ENCODE measurements around the gene CYFIP1. TPM values are rescaled to one million over a fixed set of nuclear protein-coding genes. Genes with fewer than 3 reads are reported as not detected.
A peak's percentile ranks its signal among the peaks of the same experiment; 100 is the strongest.

The CYFIP1 gene
- total RNA-seq, 1 experiment from 2014 or later: 205 TPM

GRCh38 chr15:23003736-23004135, 23.6 kb upstream of the CYFIP1 start:
- H3K9me3 Mint-ChIP-seq (ENCODE audit: unreplicated experiment): no peaks in the 10 kb centered on the region
- TF ChIP-seq, protein P1, sequence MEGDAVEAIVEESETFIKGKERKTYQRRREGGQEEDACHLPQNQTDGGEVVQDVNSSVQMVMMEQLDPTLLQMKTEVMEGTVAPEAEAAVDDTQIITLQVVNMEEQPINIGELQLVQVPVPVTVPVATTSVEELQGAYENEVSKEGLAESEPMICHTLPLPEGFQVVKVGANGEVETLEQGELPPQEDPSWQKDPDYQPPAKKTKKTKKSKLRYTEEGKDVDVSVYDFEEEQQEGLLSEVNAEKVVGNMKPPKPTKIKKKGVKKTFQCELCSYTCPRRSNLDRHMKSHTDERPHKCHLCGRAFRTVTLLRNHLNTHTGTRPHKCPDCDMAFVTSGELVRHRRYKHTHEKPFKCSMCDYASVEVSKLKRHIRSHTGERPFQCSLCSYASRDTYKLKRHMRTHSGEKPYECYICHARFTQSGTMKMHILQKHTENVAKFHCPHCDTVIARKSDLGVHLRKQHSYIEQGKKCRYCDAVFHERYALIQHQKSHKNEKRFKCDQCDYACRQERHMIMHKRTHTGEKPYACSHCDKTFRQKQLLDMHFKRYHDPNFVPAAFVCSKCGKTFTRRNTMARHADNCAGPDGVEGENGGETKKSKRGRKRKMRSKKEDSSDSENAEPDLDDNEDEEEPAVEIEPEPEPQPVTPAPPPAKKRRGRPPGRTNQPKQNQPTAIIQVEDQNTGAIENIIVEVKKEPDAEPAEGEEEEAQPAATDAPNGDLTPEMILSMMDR (IDR thresholded peaks at IDR 0.05; ENCODE audit: insufficient read depth in 1 of 2, low read depth in 1 of 2, low read length in 1 of 2, severe bottlenecking in 1 of 2, unreplicated experiment in 1 of 2): no peak
- H3K4me3 ChIP-seq (ENCODE audit: low read depth, low read length): no peak overlapping the region
- no peak for DNase-seq
- H3K4me3 Mint-ChIP-seq (ENCODE audit: unreplicated experiment): no peak overlapping the region
- ChIA-PET CTCF (interaction anchor here (0.7 kb wide), 1 partner anchor 9 kb away, joined by 8 read pairs; no protein-coding TSS in a partner anchor), POLR2A (no interaction called here)
- H3K27me3 ChIP-seq (replicated peaks; ENCODE audit: control insufficient read depth, insufficient read depth, low read length): no peaks in the 10 kb centered on the region
- no peaks in the 10 kb centered on the region for H3K27me3 Mint-ChIP-seq (ENCODE audit: insufficient read depth, unreplicated experiment)
- no peaks in the 10 kb centered on the region for H3K4me1 Mint-ChIP-seq (ENCODE audit: low read depth, unreplicated experiment)
- no peaks in the 10 kb centered on the region for H3K9me3 ChIP-seq
- intact Hi-C loops (cut with micrococcal nuclease; ENCODE audit: unreplicated experiment): no loop called here
- no peak overlapping the region for H3K27ac Mint-ChIP-seq (ENCODE audit: unreplicated experiment)
- peaks cover 1% of the 10 kb centered on the region for H3K36me3 ChIP-seq (ENCODE audit: control insufficient read depth, insufficient read depth, low read length)
- BruUV-seq (replicated peaks): no TSS peak
- H3K36me3 Mint-ChIP-seq (ENCODE audit: insufficient read depth, unreplicated experiment): peaks cover 84% of the 10 kb centered on the region
- H3K4me1 ChIP-seq: no peaks in the 10 kb centered on the region

DNA sequence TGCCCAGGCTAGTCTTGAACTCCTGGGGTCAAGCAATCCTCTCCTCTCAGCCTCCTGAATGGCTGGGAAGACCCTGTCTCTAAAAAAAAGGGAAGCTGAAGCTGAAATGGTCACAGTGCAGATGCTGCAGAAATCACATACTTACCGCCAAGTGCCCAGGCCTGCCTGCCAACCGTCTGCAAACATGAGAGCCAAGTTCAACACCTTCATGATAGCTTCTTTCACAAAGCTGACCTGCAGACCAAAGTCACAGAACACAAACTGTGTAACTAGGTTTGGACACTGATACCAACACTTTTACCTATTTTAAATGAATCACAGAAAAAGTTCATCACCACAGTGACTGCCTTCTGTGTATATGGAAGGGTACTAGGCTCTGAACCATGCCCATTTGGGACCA, 22.8 kb upstream of the CYFIP1 start:
- intact Hi-C loops (cut with micrococcal nuclease; ENCODE audit: unreplicated experiment): no loop called here
- Mint-ChIP-seq H3K27ac (ENCODE audit: unreplicated experiment) (no peak overlapping the region), H3K9me3 (ENCODE audit: unreplicated experiment) (no peaks in the 10 kb centered on the region), H3K4me1 (ENCODE audit: low read depth, unreplicated experiment) (no peaks in the 10 kb centered on the region), H3K27me3 (ENCODE audit: insufficient read depth, unreplicated experiment) (no peaks in the 10 kb centered on the region), H3K4me3 (ENCODE audit: unreplicated experiment) (no peak overlapping the region), H3K36me3 (ENCODE audit: insufficient read depth, unreplicated experiment) (peaks cover 81% of the 10 kb centered on the region)
- BruUV-seq (replicated peaks): no TSS peak
- POLR2A ChIA-PET: no interaction called here
- H3K4me3 ChIP-seq (ENCODE audit: low read depth, low read length): no peak overlapping the region
- CTCF ChIA-PET: no interaction called here
- H3K27me3 ChIP-seq (replicated peaks; ENCODE audit: control insufficient read depth, insufficient read depth, low read length): no peaks in the 10 kb centered on the region
- no peaks in the 10 kb centered on the region for H3K9me3 ChIP-seq
- no peak for DNase-seq
- peaks cover 1% of the 10 kb centered on the region for H3K36me3 ChIP-seq (ENCODE audit: control insufficient read depth, insufficient read depth, low read length)
- TF ChIP-seq, protein P1 (IDR thresholded peaks at IDR 0.05; ENCODE audit: insufficient read depth in 1 of 2, low read depth in 1 of 2, low read length in 1 of 2, severe bottlenecking in 1 of 2, unreplicated experiment in 1 of 2): no peak
- H3K4me1 ChIP-seq: no peaks in the 10 kb centered on the region

GRCh38 chr15:22995795-22996194, 15.6 kb upstream of the CYFIP1 start:
- Histone ChIP-seq H3K27me3 (replicated peaks; ENCODE audit: control insufficient read depth, insufficient read depth, low read length) (no peaks in the 10 kb centered on the region), H3K4me1 (peaks cover 19% of the 10 kb centered on the region; the same call in 1 of the 2 replicates), H3K36me3 (ENCODE audit: control insufficient read depth, insufficient read depth, low read length) (no peaks in the 10 kb centered on the region; the same call in 1 of the 2 replicates), H3K4me3 (ENCODE audit: low read depth, low read length) (no peak overlapping the region), H3K9me3 (no peaks in the 10 kb centered on the region)
- peaks cover 63% of the 10 kb centered on the region for H3K36me3 Mint-ChIP-seq (ENCODE audit: insufficient read depth, unreplicated experiment)
- H3K4me1 Mint-ChIP-seq (ENCODE audit: low read depth, unreplicated experiment): peaks cover 21% of the 10 kb centered on the region
- intact Hi-C loops (cut with micrococcal nuclease; ENCODE audit: unreplicated experiment): loop anchor here (1.0 kb wide), 1 partner anchor 7 kb away; no protein-coding TSS in a partner anchor
- H3K9me3 Mint-ChIP-seq (ENCODE audit: unreplicated experiment): no peaks in the 10 kb centered on the region
- ChIA-PET CTCF (no interaction called here), POLR2A (no interaction called here)
- no peak overlapping the region for H3K4me3 Mint-ChIP-seq (ENCODE audit: unreplicated experiment)
- no TSS peak for BruUV-seq (replicated peaks)
- no peak overlapping the region for H3K27ac Mint-ChIP-seq (ENCODE audit: unreplicated experiment)
- DNase-seq: peak in 1 of 2 experiments; percentile 46
- no peaks in the 10 kb centered on the region for H3K27me3 Mint-ChIP-seq (ENCODE audit: insufficient read depth, unreplicated experiment)
- TF ChIP-seq, protein P1 (IDR thresholded peaks at IDR 0.05; ENCODE audit: insufficient read depth in 1 of 2, low read depth in 1 of 2, low read length in 1 of 2, severe bottlenecking in 1 of 2, unreplicated experiment in 1 of 2): no peak
